Transverse colon (tissue), 4 donors: Measurements from ENCODE around the gene CD14. TPM values are rescaled to one million over a fixed set of nuclear protein-coding genes. Genes with fewer than 3 reads are reported as not detected.

Source experiments
- DNase-seq: peaks from one replicate; pipeline ENCODE4 v3.0.0-alpha.2; 2019
- H3K27ac ChIP-seq, 4 donors: fragments of 200-600 bp; sonication (generic); 2 replicates each; pipeline ENCODE4 v1.5.1; 2016 to 2018; ENCODE audit warnings: inconsistent platforms in 4 of 4
- H3K27me3 ChIP-seq: fragments of 200-600 bp; sonication (generic); 2 replicates; pipeline ENCODE4 v1.5.1; 2017; ENCODE audit warnings: inconsistent platforms
- H3K36me3 ChIP-seq, 4 donors: fragments of 200-600 bp; sonication (generic); 2 replicates each; pipeline ENCODE4 v1.5.1; 2017 to 2019; ENCODE audit warnings: inconsistent platforms in 4 of 4
- H3K4me1 ChIP-seq, 4 donors: fragments of 200-600 bp; sonication (generic); 2 replicates each; pipeline ENCODE4 v1.5.1; 2017 to 2020; ENCODE audit warnings: inconsistent platforms in 4 of 4
- H3K4me3 ChIP-seq, 4 donors: fragments of 200-600 bp; sonication (generic); 1 replicate in 1 of 4; 2 replicates in 3 of 4; pipeline versions ENCODE4 v1.5.1 to v1.6.1; 2017 to 2019; ENCODE audit warnings: inconsistent platforms in 4 of 4
- H3K9me3 ChIP-seq, 2 donors: fragments of 200-600 bp; sonication (generic); 2 replicates each; pipeline ENCODE4 v1.5.1; 2017 to 2019; ENCODE audit warnings: inconsistent platforms in 2 of 2
- EP300 ChIP-seq: sonication (generic); formaldehyde crosslinking; IDR thresholded peaks from one replicate; pipeline ENCODE4 v1.6.1; 2017; ENCODE audit warnings: antibody characterized with exemption, low read depth
- POLR2A ChIP-seq: fragments of 450-650 bp; IDR thresholded peaks from one replicate; pipeline ENCODE4 v1.6.1; 2016; ENCODE audit warnings: antibody characterized with exemption, mild to moderate bottlenecking, moderate library complexity
- POLR2AphosphoS5 ChIP-seq, 3 donors: sonication (generic); formaldehyde crosslinking; IDR thresholded peaks; one replicate each; pipeline ENCODE4 v1.6.1; 2016; ENCODE audit warnings: antibody characterized with exemption in 3 of 3
- WGBS, 2 donors: methylation state at CpG; one replicate each; pipeline ENCODE4 v1.1.5; 2018; ENCODE audit warnings: low coverage in 1 of 2; 5-methylcytosine and 5-hydroxymethylcytosine counted together
- in situ Hi-C, 4 donors: fragments of 200-750 bp; cut with MboI; loops; one replicate each; pipeline versions ENCODE4 v1.15.0 to v1.15.1; 2017; ENCODE audit warnings: low sequenced_read_pairs in 3 of 4, low pct_ligation_motif_present in 1 of 4, low pct_unique_long_range_greater_than_20kb in 1 of 4
- intact Hi-C: fragments of 100-400 bp; cut with DNase I; formaldehyde crosslinking; loops from one replicate; pipeline ENCODE4 v1.15.1; 2023; ENCODE audit warnings: low total_unique reads
- total RNA-seq, 4 donors: library from RNA; depleted of rRNA; stranded (reverse); fragments of >200 nt; gene quantifications; one replicate each; pipeline ENCODE4 v1.1.0, GENCODE V29; 2016
- TF ChIP-seq, protein P1 (sequence below), 5 experiments: fragments of 200-600 bp in 3 of 5; fragments of 450-650 bp in 2 of 5; sonication (generic) in 3 of 5; IDR thresholded peaks; 1 replicate in 2 of 5; 2 replicates in 3 of 5; pipeline ENCODE4 v1.5.1; 2016 to 2017; ENCODE audit warnings: antibody characterized with exemption in 5 of 5, inconsistent platforms in 3 of 5, mild to moderate bottlenecking in 2 of 5, moderate library complexity in 1 of 5

The CD14 gene
- total RNA-seq, 4 donors from 2014 or later: 3.6 to 92.4 (median 45.6) TPM

DNA sequence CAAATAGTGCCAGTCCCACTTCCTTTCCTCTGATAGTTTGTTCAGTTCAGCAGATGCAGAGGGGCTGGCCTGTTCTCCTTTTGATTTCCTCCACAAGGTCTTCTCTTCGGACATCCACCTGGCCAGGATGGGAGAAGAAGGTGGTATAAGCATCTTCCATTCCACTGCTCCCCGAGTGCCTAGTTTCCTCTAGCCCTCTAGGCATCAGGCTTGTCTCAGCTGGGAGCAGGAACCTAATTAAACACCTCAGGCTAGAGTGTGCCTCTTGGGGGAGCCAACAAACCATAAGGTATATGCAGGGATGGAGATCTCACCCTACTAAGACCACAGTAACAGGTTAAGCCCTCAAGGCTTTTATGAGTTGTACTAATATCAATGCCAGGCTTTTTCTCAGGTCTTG, 41.2 kb upstream of the CD14 start:
- Histone ChIP-seq H3K4me1 (peaks cover 0 to 7% (median 2%) of the 10 kb centered on the region in 4 donors), H3K9me3 (no peaks in the 10 kb centered on the region), H3K36me3 (peaks cover 0 to 41% (median 12%) of the 10 kb centered on the region in 4 donors), H3K4me3 (no peak overlapping the region), H3K27me3 (no peaks in the 10 kb centered on the region), H3K27ac (no peak overlapping the region)
- WGBS, 2 donors: 80 to 92% methylated on average over 1 to 2 of the region's 2 CpGs
- intact Hi-C loops: no loop called here
- TF ChIP-seq, protein P1, sequence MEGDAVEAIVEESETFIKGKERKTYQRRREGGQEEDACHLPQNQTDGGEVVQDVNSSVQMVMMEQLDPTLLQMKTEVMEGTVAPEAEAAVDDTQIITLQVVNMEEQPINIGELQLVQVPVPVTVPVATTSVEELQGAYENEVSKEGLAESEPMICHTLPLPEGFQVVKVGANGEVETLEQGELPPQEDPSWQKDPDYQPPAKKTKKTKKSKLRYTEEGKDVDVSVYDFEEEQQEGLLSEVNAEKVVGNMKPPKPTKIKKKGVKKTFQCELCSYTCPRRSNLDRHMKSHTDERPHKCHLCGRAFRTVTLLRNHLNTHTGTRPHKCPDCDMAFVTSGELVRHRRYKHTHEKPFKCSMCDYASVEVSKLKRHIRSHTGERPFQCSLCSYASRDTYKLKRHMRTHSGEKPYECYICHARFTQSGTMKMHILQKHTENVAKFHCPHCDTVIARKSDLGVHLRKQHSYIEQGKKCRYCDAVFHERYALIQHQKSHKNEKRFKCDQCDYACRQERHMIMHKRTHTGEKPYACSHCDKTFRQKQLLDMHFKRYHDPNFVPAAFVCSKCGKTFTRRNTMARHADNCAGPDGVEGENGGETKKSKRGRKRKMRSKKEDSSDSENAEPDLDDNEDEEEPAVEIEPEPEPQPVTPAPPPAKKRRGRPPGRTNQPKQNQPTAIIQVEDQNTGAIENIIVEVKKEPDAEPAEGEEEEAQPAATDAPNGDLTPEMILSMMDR (IDR thresholded peaks at IDR 0.05): no peak
- TF ChIP-seq EP300 (no peak), POLR2A (no peak), POLR2AphosphoS5 (IDR thresholded peaks at IDR 0.05) (no peak)
- no peak for DNase-seq
- in situ Hi-C loops: loop anchor here in 1 of 4 donors (25.0 kb wide), 2 partner anchors 112 to 287 kb away; partner anchors contain the start of genes APBB3, SLC35A4 and SRA1

DNA sequence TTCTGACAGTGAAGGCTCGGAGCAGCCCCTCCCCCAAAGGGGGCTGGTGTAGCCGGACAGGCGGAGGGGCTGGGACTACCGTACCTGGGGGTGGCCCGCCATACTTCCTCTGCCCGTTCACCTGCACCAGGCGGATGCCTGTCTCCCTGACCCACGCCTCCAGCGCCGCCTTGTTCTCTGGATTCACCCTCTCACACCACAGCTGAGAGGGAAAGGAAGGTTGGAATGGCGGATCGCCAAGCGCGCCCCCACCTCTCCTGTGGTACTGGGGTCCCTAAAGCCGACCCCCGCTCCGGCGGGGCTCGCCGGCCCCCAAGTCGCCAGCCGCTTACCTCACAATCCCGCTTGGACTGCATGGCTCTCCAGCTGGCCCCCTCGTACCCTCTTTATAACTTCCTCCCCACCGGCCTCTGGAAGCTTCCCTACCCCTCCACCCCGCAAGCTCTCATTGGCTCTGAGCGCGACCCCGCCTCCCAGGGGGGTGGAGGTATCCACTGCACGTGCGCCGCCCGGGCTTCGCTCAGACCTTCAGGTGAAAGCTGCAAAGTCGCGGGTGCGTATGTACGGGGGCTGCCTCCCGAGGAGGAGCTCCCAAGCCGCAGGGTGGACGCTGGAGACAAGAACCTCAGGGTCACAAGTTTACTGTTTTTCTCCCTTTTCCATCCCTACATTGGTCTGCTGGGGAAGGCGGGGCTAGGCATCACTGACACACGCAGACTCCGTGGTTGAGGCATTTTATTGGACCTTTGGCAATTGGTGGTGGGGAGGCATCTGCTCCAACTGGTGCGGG, 40.4 kb upstream of the CD14 start, which contains the start of gene DND1:
TSS of gene DND1 (minus strand) at position 390 of the 790 bp plus-strand sequence. CDS start at position 356, 34 bp downstream.
- intact Hi-C loops (no loop called here), in situ Hi-C loops (loop anchor here in 1 of 4 donors (25.0 kb wide), 2 partner anchors 111 to 286 kb away; partner anchors contain the start of genes APBB3, SLC35A4 and SRA1)
- WGBS, 2 donors: 91 to 93% methylated on average over 14 to 42 of the region's 45 CpGs
- Histone ChIP-seq H3K9me3 (no peaks in the 10 kb centered on the region), H3K4me1 (peaks cover 0 to 7% (median 2%) of the 10 kb centered on the region in 4 donors), H3K4me3 (peak within 1 kb of the TSS in 1 of 4 donors; percentile 12), H3K27ac (peak within 1 kb of the TSS in 3 of 4 donors; percentile 18 to 47 (median 41)), H3K27me3 (no peaks in the 10 kb centered on the region), H3K36me3 (peaks cover 0 to 43% (median 16%) of the 10 kb centered on the region in 4 donors)
- TF ChIP-seq, protein P1 (IDR thresholded peaks at IDR 0.05): no peak
- TF ChIP-seq POLR2AphosphoS5 (IDR thresholded peaks at IDR 0.05): no peak
- no peak for TF ChIP-seq EP300
- DNase-seq: no peak

DNA sequence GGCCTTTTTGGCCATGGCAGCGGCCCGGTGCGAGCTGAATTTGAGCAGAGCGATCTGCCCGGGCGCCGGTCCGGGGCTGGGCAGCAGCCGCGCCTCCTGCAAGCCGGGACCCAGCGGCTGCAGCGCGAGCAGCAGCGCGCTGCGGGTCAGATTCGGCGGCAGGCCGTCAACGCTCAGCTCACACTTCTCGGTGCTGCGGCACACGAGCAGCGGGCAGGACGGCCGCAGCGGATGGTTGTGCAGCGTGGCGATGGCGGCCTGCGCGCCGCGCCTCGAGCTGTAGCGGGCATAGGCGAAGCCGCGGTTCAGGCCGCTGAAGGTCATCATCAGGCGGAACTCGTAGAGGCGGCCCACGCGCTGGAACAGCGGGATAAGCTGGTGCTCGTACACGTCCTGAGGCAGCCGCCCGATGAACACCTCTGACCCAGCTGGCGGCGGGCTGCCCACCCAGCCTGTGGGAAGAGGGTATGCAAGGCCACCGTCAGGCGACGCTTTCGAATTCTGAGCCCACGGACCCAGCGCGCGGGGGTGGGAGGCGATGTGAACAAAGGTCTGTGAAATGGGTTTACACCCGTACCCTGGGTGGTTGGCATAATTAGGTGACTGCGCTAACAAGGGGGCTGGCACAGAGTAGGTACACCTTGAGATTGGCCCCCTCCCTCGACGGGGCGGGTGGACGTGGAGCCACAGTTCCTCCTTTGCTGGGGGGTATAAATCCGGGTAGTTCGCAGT, 39.6 kb upstream of the CD14 start:
- in situ Hi-C loops: loop anchor here in 1 of 4 donors (25.0 kb wide), 2 partner anchors 110 to 285 kb away; partner anchors contain the start of genes APBB3, SLC35A4 and SRA1
- DNase-seq: no peak
- WGBS, 2 donors: 88 to 90% methylated on average over 8 to 68 of the region's 70 CpGs

More for the DNA sequence above, 39.6 kb upstream of the CD14 start:
- TF ChIP-seq POLR2AphosphoS5 (IDR thresholded peaks at IDR 0.05) (no peak), POLR2A (no peak), EP300 (no peak)
- TF ChIP-seq, protein P1 (IDR thresholded peaks at IDR 0.05): no peak
- Histone ChIP-seq H3K4me3 (peak overlapping the region in 1 of 4 donors; percentile 12), H3K27ac (peak overlapping the region in 3 of 4 donors; percentile 18 to 47 (median 41)), H3K9me3 (no peaks in the 10 kb centered on the region), H3K36me3 (peaks cover 0 to 40% (median 19%) of the 10 kb centered on the region in 4 donors), H3K4me1 (peaks cover 0 to 7% (median 2%) of the 10 kb centered on the region in 4 donors), H3K27me3 (no peaks in the 10 kb centered on the region)
- intact Hi-C loops: no loop called here
